Measurements from ENCODE around the gene DOHH.

GRCh38 chr19:3463714-3464586 is 36.5 kb downstream of the DOHH start:
- TF ChIP-seq CTCF (IDR thresholded peaks at IDR 0.05) (no peak), POLR2A (IDR thresholded peaks at IDR 0.05) (no peak)

Data from gastroesophageal sphincter (tissue), 3 donors.